H1 (cell line): Measurements from ENCODE around the gene TNRC6A. TPM values are rescaled to one million over a fixed set of nuclear protein-coding genes. Genes with fewer than 3 reads are reported as not detected.

Source experiments
- CTCF ChIA-PET: fragments of 300-600 bp; sonication (Branson Sonifier 250); formaldehyde crosslinking; loops from one replicate; lab custom pipeline; 2021; ENCODE audit not compliant: partially characterized antibody; lab: Charles Lee
- POLR2A ChIA-PET: fragments of 300-600 bp; sonication (Branson Sonifier 250); formaldehyde crosslinking; loops from one replicate; lab custom pipeline; 2021; ENCODE audit warnings: inconsistent platforms; ENCODE audit not compliant: partially characterized antibody; lab: Charles Lee
- DNase-seq, 2 experiments: peaks; one replicate each; pipeline versions ENCODE4 v3.0.0 to v3.0.0-alpha.2; 2010 to 2022; ENCODE audit warnings: low spot score in 2 of 2, low read depth in 1 of 2, mixed read lengths in 1 of 2
- FAIRE-seq: peaks from 2 replicates; lab custom pipeline; 2011; peaks lifted over from hg19 to GRCh38; lab: Jason Lieb, UNC
- H2AFZ ChIP-seq: 2 replicates; pipeline ENCODE4 v1.8.1; 2012; ENCODE audit warnings: low read length, inconsistent platforms
- H2AK5ac ChIP-seq: 2 replicates; pipeline ENCODE4 v1.6.1; 2013; ENCODE audit warnings: low read depth, low read length
- H2BK120ac ChIP-seq: replicated peaks from 2 replicates; pipeline ENCODE3; 2013; ENCODE audit warnings: low read depth, low read length, inconsistent platforms
- H2BK12ac ChIP-seq: 2 replicates; pipeline ENCODE4 v1.6.1; 2013; ENCODE audit warnings: low read depth, low read length
- H2BK15ac ChIP-seq: 2 replicates; pipeline ENCODE4 v1.6.1; 2013; ENCODE audit warnings: low read length
- H2BK20ac ChIP-seq: 2 replicates; pipeline ENCODE4 v1.6.1; 2013; ENCODE audit warnings: low read length
- H2BK5ac ChIP-seq: 2 replicates; pipeline ENCODE4 v1.6.1; 2013; ENCODE audit warnings: low read depth, low read length
- H3K14ac ChIP-seq: 2 replicates; pipeline ENCODE4 v1.6.1; 2013; ENCODE audit warnings: inconsistent platforms; ENCODE audit not compliant: insufficient read length
- H3K18ac ChIP-seq: 2 replicates; pipeline ENCODE4 v1.6.1; 2013; ENCODE audit warnings: low read length; ENCODE audit errors: extremely low read depth
- H3K23ac ChIP-seq: 2 replicates; pipeline ENCODE4 v1.6.1; 2013; ENCODE audit warnings: inconsistent platforms; ENCODE audit not compliant: insufficient read length
- H3K23me2 ChIP-seq: 2 replicates; pipeline ENCODE4 v1.6.1; 2013; ENCODE audit warnings: low read depth, low read length
- H3K27ac ChIP-seq: 2 replicates; pipeline ENCODE4 v1.6.1; 2011; ENCODE audit warnings: low read depth, low read length, inconsistent platforms
- H3K27me3 ChIP-seq, 4 experiments: replicated peaks in 1 of 4; 1 replicate in 1 of 4; 2 replicates in 3 of 4; pipeline versions ENCODE4 v1.6.1 to v1.8.1; 2011 to 2013; ENCODE audit warnings: low read length in 3 of 4, mild to moderate bottlenecking in 3 of 4, inconsistent platforms in 2 of 4, mixed read lengths in 2 of 4, moderate library complexity in 1 of 4; ENCODE audit not compliant: control insufficient read depth in 3 of 4, insufficient read depth in 3 of 4; ENCODE audit errors: extremely low read depth in 1 of 4
- H3K36me3 ChIP-seq, 4 experiments: 2 replicates each; pipeline versions ENCODE4 v1.6.1 to v1.8.1; 2011 to 2013; ENCODE audit warnings: mild to moderate bottlenecking in 4 of 4, low read length in 3 of 4, moderate library complexity in 2 of 4, control low read depth in 1 of 4, inconsistent platforms in 1 of 4; ENCODE audit not compliant: insufficient read depth in 4 of 4, control insufficient read depth in 2 of 4
- H3K4ac ChIP-seq: replicated peaks from 2 replicates; pipeline ENCODE3; 2013; ENCODE audit warnings: low read length, low read depth, mixed read lengths, inconsistent platforms; ENCODE audit not compliant: insufficient read length
- H3K4me1 ChIP-seq, 4 experiments: replicated peaks in 1 of 4; 1 replicate in 1 of 4; 2 replicates in 3 of 4; pipeline versions ENCODE4 v1.6.1 to v1.8.1; 2011 to 2013; ENCODE audit warnings: low read length in 3 of 4, inconsistent platforms in 2 of 4, mixed read lengths in 1 of 4; ENCODE audit not compliant: insufficient read depth in 4 of 4, control insufficient read depth in 3 of 4
- H3K4me2 ChIP-seq, 2 experiments: 2 replicates each; pipeline versions ENCODE4 v1.6.1 to v1.8.1; 2011 to 2013; ENCODE audit warnings: low read depth in 2 of 2, low read length in 2 of 2, control low read depth in 1 of 2, inconsistent platforms in 1 of 2, mild to moderate bottlenecking in 1 of 2; ENCODE audit not compliant: insufficient read depth in 1 of 2
- H3K4me3 ChIP-seq, 4 experiments: fragments of 200-600, 300-600 bp in 1 of 4; sonication (generic), shearing (Covaris generic), sonication (Bioruptor Twin) in 1 of 4; 2 replicates each; pipeline versions ENCODE4 v1.5.1 to v1.8.1; 2011 to 2016; ENCODE audit warnings: low read length in 4 of 4, low read depth in 3 of 4, control low read depth in 2 of 4, inconsistent platforms in 2 of 4, mild to moderate bottlenecking in 2 of 4, mixed read lengths in 1 of 4, moderate library complexity in 1 of 4; ENCODE audit not compliant: insufficient read depth in 2 of 4; ENCODE audit errors: extremely low read depth in 1 of 4
- H3K56ac ChIP-seq: replicated peaks from 2 replicates; pipeline ENCODE3; 2013; ENCODE audit warnings: low read depth, mild to moderate bottlenecking, mixed read lengths, low read length, inconsistent platforms; ENCODE audit not compliant: insufficient read length
- H3K79me1 ChIP-seq: 2 replicates; pipeline ENCODE4 v1.6.1; 2013; ENCODE audit warnings: low read depth, low read length, control low read depth
- H3K79me2 ChIP-seq, 2 experiments: 2 replicates each; pipeline versions ENCODE4 v1.6.1 to v1.8.1; 2012 to 2013; ENCODE audit warnings: low read length in 2 of 2, mild to moderate bottlenecking in 2 of 2, inconsistent platforms in 1 of 2; ENCODE audit not compliant: insufficient read depth in 2 of 2, control insufficient read depth in 1 of 2
- H3K9ac ChIP-seq, 4 experiments: replicated peaks in 1 of 4; 1 replicate in 1 of 4; 2 replicates in 3 of 4; pipeline versions ENCODE4 v1.6.1 to v1.8.1; 2011 to 2013; ENCODE audit warnings: low read depth in 3 of 4, low read length in 3 of 4, control low read depth in 2 of 4, mild to moderate bottlenecking in 2 of 4, moderate library complexity in 2 of 4, inconsistent platforms in 1 of 4; ENCODE audit errors: extremely low read depth in 1 of 4
- H3K9me3 ChIP-seq, 2 experiments: 2 replicates each; pipeline versions ENCODE4 v1.6.1 to v1.8.1; 2012 to 2013; ENCODE audit warnings: mild to moderate bottlenecking in 2 of 2, moderate library complexity in 2 of 2, control low read depth in 1 of 2, inconsistent platforms in 1 of 2, low read depth in 1 of 2, low read length in 1 of 2, mixed read lengths in 1 of 2; ENCODE audit not compliant: insufficient read depth in 2 of 2
- H4K20me1 ChIP-seq, 2 experiments: replicated peaks in 1 of 2; 2 replicates each; pipeline versions ENCODE3 to v1.8.1; 2011 to 2013; ENCODE audit warnings: inconsistent platforms in 2 of 2, low read length in 2 of 2, mild to moderate bottlenecking in 1 of 2; ENCODE audit not compliant: insufficient read depth in 2 of 2, control insufficient read depth in 1 of 2
- H4K5ac ChIP-seq: 2 replicates; pipeline ENCODE4 v1.6.1; 2013; ENCODE audit warnings: low read length, low read depth, mixed read lengths, inconsistent platforms; ENCODE audit not compliant: insufficient read length
- H4K8ac ChIP-seq: 2 replicates; pipeline ENCODE4 v1.8.0; 2013; ENCODE audit warnings: mild to moderate bottlenecking, moderate library complexity, low read length, inconsistent platforms; ENCODE audit not compliant: insufficient read depth; ENCODE audit errors: extremely low read depth
- H4K91ac ChIP-seq: replicated peaks from 2 replicates; pipeline ENCODE3; 2013; ENCODE audit warnings: low read length, mixed read lengths, inconsistent platforms; ENCODE audit not compliant: insufficient read length
- ASH2L ChIP-seq: fragments of 200-600, 300-600 bp; sonication (generic); IDR thresholded peaks from one replicate; pipeline ENCODE4 v1.7.1; 2017; ENCODE audit warnings: low read length
- ATF2 ChIP-seq: IDR thresholded peaks from 2 replicates; pipeline ENCODE4 v1.6.1; 2012; ENCODE audit warnings: low read length, inconsistent platforms
- CTCF ChIP-seq, 3 experiments: IDR thresholded peaks; 1 replicate in 2 of 3; 2 replicates in 1 of 3; pipeline versions ENCODE4 v1.5.1 to v1.6.1; 2011; ENCODE audit warnings: low read length in 3 of 3, mild to moderate bottlenecking in 3 of 3, inconsistent platforms in 2 of 3, low read depth in 1 of 3, moderate library complexity in 1 of 3; ENCODE audit not compliant: insufficient read depth in 1 of 3; ENCODE audit errors: control extremely low read depth in 1 of 3
- EGR1 ChIP-seq: IDR thresholded peaks from 2 replicates; pipeline ENCODE4 v1.6.1; 2011; ENCODE audit warnings: low read depth, low read length, borderline replicate concordance
- GTF2F1 ChIP-seq: IDR thresholded peaks from 2 replicates; pipeline ENCODE4 v1.6.1; 2012; ENCODE audit warnings: low read depth, low read length, improper control_type of control experiment, borderline replicate concordance
- KDM1A ChIP-seq: fragments of 200-600, 300-600 bp; sonication (generic); IDR thresholded peaks from 2 replicates; pipeline ENCODE4 v1.7.1; 2016; ENCODE audit warnings: mild to moderate bottlenecking, low read length, borderline replicate concordance
- POLR2AphosphoS5 ChIP-seq: IDR thresholded peaks from 2 replicates; pipeline ENCODE4 v1.6.1; 2011; ENCODE audit warnings: low read depth, low read length
- SP4 ChIP-seq: IDR thresholded peaks from 2 replicates; pipeline ENCODE4 v1.6.1; 2012; ENCODE audit warnings: low read length, inconsistent platforms
- TCF12 ChIP-seq: IDR thresholded peaks from 2 replicates; pipeline ENCODE4 v1.6.1; 2011; ENCODE audit warnings: low read depth, mild to moderate bottlenecking, low read length
- USF2 ChIP-seq: IDR thresholded peaks from 2 replicates; pipeline ENCODE4 v1.6.1; 2011; ENCODE audit warnings: low read length, improper control_type of control experiment
- polyA plus RNA-seq, 7 experiments: library from polyadenylated mRNA; depleted of rRNA in 3 of 7; stranded (reverse) in 5 of 7; unstranded in 2 of 7; fragments of >200 nt in 5 of 7; fragments of 200-250 nt in 2 of 7; gene quantifications; 1 replicate in 5 of 7; 2 replicates in 1 of 7; 4 replicates in 1 of 7; pipeline versions ENCODE4 v1.2.1 to v1.2.3, GENCODE V29; 2011 to 2013; ENCODE audit warnings: missing spikeins in 2 of 7, mixed read lengths in 2 of 7
- total RNA-seq: library from RNA; stranded (reverse); fragmentation: NEBNext Ultra II Directional; extraction: Animal tissue kit (Norgen Biotek cat#: 25700); gene quantifications from 2 replicates; pipeline ENCODE4 v1.2.1, GENCODE V29; 2021

Gene TNRC6A
- total and polyA plus RNA-seq, 2 of the 8 experiments (the other 6 are each of a cell fraction or from before 2014, with no cell fraction given), result 67.6 to 103 TPM

DNA sequence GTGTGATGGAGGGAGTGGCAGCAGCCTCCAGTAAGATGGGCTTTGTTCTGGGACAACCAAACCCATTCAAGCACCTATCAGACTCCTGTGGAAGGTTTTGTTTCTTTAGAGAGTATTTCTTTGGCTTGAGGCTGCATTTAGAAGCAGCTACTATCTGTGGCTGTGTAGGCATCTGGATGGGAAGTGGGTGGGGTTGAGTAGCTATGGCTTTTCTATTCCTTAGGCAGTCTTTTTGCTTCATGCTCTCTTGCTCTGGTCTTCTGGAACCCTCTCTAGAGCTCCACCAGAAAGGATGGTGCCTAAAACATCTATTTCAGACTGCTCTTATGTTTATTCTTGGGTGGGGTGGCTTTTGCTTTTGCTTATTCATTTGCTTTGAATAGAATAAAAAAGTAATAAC, 19.9 kb downstream of the TNRC6A start:
- ChIA-PET POLR2A (interaction anchor here (7.2 kb wide), 1 partner anchor 16 kb away, joined by 71 read pairs; no protein-coding TSS in a partner anchor), CTCF (no interaction called here)

More for the DNA sequence above, 19.9 kb downstream of the TNRC6A start:
- Histone ChIP-seq H4K20me1 (peaks cover 36 to 43% of the 10 kb centered on the region in 2 experiments), H3K23me2 (no peaks in the 10 kb centered on the region; the same call in 1 of the 2 replicates), H3K9ac (no peak overlapping the region), H3K56ac (no peak overlapping the region), H3K27ac (no peak overlapping the region), H2BK15ac (no peak overlapping the region), H3K23ac (no peak overlapping the region), H3K4me1 (peaks cover 0 to 14% (median 8%) of the 10 kb centered on the region in 4 experiments; a peak in 4 of 7 replicates), H3K9me3 (no peaks in the 10 kb centered on the region), H2BK20ac (no peak overlapping the region), H4K91ac (no peak overlapping the region), H2AFZ (no peak overlapping the region), H2BK12ac (no peak overlapping the region), H3K4me3 (no peak overlapping the region), H3K14ac (no peak overlapping the region), H4K8ac (no peak overlapping the region), H2BK120ac (no peak overlapping the region), H2AK5ac (no peak overlapping the region), H3K79me2 (peaks cover 66 to 100% of the 10 kb centered on the region in 2 experiments), H4K5ac (no peak overlapping the region), H3K36me3 (peaks cover 0 to 8% (median 2%) of the 10 kb centered on the region in 4 experiments; a peak in 4 of 8 replicates), H3K4me2 (no peak overlapping the region), H3K79me1 (peaks cover 8% of the 10 kb centered on the region; the same call in 1 of the 2 replicates), H3K4ac (no peak overlapping the region), H2BK5ac (no peak overlapping the region), H3K18ac (no peak overlapping the region), H3K27me3 (no peaks in the 10 kb centered on the region)
- DNase-seq (no peak), FAIRE-seq (no peak)
- TF ChIP-seq SP4 (no peak), KDM1A (no peak), POLR2AphosphoS5 (no peak), ATF2 (no peak), ASH2L (no peak), TCF12 (no peak), GTF2F1 (no peak), EGR1 (no peak), USF2 (no peak), CTCF (IDR thresholded peaks at IDR 0.05; ENCODE audit: control extremely low read depth in 1 of 3, insufficient read depth in 1 of 3, low read depth in 1 of 3, low read length in 3 of 3) (no peak)
